Dedifferentiated amniotic fluid mesenchymal stem cell (primary cell): ENCODE results near the gene PARD3B.
A peak's percentile ranks its signal among the peaks of the same experiment; 100 is the strongest.
"Not testable (repeated sequence)": the region's sequence is repeated elsewhere in the genome, so short reads cannot be mapped to it uniquely, and the experiment has no call there.

Experiments
- DNase-seq: peaks from one replicate; pipeline ENCODE4 v3.0.0-alpha.2; 2016; ENCODE audit errors: extremely low spot score

Gene PARD3B

DNA sequence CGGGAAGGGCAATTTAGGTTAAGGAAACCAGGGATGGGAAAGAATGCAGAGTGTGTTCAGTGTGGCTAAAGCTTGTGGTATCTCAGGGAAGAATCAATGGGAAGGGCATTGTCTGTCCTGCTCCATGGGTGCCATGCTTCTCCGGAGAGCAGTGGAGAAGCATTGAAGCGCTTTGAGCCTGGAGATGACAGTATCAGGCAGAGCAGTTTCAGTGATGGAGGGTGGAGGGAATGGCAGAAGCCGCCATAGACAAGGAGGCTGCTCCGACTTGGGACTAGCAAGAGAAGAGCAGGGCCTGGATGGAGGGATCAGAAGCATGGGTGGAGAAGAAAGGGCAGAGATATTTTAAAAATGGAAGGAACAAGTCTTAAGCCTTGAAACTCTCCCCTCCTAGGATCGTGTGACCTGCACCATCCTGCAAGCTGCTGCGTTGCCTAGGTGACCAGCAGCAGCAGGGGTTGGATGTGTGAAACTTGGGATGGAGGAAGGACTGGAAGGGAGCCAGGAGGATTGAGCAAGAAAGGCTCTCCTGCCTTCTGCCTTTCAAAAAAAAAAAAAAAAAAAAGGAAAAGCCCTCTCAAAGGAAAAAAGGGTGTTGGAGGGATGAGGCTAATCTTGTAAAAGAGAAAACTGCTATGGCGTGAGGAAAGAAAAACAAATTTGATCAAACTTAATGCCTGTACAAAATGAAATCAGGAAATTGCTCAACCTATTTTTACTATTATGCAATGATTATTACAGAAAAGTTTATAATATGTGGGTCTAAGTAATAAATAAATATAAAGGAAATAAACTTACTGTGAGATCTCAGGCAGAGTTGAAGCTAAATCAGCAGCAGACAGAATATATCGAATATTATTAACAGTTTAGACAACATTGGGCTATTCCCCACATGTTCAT is 643.2 kb downstream of the PARD3B start:
- no peak for DNase-seq

DNA sequence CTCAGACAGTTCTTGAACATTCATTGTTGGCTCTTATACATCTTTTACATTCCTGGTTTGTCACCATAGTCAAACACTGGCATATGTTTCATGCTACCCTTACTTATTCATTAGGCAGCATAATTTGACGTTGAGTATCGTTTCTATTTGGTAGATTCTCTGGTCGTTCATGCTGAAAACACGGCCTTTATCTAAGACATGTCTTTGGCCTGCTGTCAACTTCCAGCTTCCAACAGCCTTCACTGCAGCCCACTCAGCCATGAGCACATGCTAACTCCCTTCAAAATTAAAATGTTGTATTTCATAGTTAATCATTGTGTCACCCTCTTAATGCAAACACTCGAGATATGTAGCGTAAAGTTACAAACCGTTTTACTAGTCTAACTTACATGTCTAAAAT is 644.0 kb downstream of the PARD3B start:
- DNase-seq = no peak

DNA sequence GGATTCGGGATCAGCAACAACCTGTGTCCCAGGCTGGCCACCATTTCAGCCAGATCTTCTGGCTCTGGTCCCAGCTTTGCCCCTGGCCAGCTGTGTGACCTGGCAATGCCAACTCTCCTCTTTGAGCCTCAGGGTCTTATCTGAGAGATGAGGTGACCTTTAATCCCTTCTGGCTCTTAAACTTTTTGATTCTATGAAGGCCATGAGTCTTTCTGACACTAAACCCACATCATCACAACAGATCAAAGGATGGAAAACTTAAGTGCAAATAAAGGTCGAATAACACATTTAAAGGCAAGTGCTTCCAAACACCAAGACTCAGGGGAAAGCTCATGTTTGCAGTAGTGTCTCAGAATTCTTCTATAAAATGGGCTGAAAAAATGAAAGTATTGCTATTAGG is 645.3 kb downstream of the PARD3B start:
- no peak for DNase-seq

DNA sequence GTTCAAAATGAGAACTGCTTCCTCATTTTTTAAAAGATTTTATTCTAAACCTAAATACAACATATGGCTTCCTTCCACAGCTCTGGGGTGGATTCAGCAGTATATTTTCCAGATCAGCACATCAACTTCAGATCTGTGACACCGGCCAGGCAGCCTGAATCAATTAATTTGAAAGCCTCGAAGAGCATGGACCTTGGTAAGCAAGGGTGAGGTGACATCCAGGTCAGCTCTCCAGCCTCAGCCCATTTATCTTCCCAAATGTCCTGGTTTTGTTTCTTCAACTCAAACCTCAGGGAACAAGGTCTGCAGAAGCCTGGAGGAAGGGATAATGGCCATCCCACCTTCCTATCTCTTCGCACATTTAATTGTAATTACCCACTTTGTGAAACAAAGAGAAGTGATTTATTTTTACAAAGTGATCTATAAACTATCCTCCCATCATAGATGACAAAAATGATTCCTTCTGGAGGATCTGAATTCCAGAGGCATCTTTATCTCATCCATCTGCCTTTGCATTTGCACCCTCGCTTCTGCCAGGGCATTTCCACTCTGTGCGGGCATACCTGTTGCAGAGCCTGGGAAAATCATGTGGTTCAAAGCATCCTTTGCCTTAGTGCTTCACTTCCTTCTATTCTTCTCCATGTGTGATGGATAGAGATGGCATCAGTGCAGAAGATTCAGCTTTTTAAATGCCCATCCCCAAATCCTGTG is 648.0 kb downstream of the PARD3B start:
- DNase-seq = no peak

DNA sequence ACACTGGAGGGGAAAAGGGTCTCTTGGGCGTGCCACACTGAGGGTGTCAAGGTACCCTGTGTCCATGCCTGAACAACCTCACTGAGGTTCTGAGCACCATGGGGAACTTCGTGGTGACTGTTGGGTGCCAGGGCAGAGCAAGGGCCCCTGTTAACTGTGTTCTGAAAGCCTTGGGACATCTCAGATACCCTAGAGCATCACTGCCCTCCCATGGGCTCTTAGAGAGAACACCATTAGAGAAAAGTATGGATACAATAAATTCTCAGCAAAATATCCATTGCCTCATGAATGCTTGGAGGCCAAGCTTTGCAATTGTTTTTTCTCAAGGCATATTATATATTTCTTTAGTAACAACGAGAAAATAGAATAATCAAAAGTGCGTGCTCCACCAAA is 648.6 kb downstream of the PARD3B start:
- DNase-seq = no peak

DNA sequence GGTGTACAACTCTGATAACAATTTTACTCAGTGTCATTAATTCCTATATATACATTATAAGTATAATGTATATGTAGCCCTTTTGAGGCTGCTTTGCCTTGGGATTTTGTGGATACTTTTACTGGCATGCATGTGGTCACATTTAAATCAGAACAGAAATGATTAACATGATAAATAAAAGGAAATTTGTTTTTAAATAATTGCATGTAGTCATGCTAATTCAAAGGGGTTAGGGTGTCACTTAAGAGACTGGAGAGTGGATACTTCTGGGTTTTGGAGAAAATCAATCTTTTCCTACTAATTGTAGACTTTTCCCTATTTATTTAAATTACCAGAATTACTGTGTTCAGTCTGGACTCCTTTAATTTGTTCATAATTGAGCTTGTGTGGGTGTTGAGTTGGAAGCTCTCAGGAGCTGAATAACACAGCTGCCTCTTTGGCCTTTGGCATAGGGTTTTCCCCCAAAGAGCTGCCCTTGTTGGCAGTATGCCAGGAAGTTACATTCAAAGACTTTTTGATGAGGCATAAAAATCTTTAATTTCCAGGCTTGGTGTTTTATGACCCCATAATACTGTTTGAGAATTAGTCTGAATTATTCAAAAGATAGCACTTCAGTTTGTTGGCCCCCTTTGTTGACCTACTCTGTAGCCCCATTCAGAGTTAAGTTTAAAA is 652.3 kb downstream of the PARD3B start:
- no peak for DNase-seq

DNA sequence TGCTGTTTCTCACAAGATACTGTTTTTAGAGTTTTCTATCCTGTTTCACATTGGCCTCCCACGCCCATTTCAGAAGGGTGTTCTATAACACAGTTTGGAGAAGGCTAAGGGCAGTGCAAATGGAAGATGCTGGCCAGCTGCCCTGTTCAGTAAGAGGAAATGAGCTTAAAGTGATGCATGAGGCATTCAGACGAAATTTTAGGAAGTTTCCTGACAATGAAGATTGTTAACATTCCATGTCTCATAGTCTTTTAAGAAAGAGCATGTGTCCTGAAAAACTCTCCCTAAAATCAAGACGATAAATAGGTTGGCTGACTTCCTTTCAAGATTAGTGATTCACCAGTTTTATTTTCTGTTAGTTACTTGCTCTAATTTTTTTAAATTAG is 652.9 kb downstream of the PARD3B start:
- peak; percentile 76 for DNase-seq

DNA sequence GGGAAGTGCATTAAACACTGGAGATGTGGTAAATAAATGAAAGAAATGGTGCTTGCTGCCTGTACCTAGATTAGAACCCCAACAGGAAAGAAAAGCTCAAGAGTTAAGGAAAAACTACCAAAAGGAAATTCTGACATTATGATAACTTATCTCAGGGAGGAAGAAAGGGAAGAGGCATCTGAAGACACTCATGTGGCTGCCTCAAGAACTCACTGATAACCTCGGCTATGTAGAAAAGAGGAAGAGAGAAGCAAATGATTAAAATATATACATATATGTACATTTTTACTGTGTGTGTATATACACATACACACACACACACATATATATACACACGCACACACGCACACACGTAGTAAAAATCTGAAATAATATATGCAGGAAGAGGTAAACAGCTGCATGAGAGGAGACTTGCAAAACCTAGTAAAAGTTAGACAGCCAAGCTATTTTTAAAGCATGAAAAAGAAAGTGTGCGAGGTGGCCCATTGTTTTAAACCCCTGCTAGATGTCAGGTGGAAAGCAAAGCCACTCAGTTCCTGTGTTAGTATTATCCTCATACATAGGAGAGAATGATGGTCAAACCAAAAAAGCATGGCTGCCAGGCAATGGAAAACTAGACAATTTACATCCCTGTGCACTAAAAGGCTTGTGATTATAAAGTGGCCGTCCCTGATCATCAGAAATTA is 654.0 kb downstream of the PARD3B start:
- no peak for DNase-seq

DNA sequence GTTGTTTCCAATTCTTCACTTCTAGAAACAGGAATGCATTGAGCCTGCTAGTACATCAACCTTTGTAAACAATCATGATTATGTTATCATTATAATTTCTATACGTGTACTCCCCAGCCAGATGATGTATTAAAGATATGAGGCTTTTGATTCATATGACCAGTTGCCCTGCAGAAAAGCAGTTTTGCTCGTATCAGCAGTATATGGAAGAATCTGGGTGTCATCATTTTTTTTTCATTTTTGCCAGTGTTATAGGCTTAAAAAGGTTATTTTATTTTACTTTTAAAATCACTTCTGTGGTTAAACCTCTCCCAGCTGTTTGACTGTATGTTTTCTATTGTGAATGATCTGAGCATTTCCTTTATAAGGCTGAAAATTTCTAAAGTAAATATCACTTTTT is 665.2 kb downstream of the PARD3B start:
- no peak for DNase-seq

DNA sequence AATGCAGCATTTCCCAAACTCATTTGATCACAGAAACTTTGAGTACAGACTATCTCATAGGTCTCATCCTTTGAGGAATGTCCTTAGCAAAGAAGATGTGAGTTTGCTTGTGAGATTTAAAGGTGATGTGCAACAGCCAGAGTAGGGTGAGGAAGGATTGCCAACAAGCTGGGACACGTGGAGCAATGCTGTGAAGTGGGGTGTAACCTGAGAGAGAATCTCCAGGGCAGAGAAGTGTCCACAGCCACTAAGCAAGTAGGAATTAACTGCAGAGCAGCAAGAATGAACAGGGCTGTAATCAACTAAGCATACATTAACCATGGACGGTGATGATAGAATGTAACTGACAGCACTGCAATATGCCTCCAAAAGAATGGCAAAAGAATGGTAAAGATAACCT is 667.1 kb downstream of the PARD3B start:
- no peak for DNase-seq

DNA sequence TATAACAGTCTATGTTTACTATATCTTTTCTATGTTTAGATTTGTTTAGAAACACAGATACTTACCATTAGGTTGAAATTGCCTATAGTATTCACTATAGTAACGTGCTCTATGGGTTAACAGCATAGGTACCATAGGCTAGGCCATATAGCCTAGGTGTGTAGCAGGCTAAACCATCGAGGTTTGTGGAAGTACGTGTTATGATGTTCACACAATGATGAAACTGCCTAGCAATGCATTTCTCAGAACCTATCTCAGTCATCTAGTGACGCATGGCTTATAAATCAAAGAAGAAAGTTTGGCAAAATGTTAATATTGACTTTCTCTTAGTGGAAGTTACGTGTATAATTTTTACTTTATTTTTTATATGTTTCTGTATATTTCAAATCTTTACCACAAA is 670.8 kb downstream of the PARD3B start:
- no peak for DNase-seq

DNA sequence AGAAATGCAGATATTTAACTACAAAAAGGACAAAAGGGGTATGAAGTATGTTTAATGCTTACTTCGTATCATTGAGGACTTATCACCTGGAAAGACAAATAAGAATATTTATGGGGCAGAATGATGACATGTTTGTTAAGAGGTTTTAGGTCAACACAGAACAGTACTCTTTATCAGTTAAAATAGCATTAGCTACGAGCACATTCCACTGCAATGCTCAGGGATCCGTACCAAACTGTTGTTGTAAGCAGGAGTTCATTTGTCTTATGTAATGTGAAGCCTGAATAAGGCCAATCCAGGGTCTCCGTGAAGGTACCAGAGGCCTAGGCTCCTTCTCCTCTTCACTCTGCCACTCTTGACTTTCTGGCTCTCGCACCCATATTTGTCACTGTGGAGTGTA is 671.3 kb downstream of the PARD3B start:
- no peak for DNase-seq

DNA sequence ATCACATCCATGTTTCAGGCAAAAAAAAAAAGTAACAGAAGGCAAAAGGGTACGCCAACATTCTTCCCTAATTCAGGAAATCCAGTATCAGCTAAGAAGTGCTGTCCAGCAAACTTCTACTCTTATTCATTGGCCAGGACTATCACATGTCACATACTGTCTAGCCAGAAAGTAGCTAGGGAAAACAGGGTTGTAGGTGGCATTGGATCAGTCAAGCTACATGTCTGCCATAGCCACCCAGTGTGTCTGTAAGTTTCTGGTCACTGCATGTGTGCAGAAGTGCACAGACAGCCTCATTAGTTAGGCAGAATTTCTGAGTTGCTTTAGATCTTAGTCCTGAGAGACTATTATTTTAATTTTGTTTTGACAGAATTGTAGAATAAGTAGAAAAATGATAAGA is 671.7 kb downstream of the PARD3B start:
- DNase-seq = no peak

DNA sequence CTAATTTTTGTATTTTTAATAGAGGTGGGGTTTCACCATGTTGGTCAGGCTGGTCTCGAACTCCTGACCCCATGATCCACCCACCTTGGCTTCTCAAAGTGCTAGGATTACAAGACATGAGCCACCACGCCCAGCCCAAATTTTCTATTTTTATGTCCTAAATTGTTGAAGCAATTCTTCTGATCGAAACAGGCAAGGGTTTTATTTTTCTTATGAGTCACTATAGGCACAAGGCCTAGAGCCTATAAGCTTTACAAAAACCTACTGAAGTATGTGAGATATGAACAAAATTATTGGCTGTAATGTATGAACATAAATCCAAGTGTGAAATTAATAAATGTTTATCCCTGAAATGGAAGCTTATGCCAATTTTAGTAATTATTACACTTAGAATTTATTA is 672.8 kb downstream of the PARD3B start:
- DNase-seq = peak; percentile 53

DNA sequence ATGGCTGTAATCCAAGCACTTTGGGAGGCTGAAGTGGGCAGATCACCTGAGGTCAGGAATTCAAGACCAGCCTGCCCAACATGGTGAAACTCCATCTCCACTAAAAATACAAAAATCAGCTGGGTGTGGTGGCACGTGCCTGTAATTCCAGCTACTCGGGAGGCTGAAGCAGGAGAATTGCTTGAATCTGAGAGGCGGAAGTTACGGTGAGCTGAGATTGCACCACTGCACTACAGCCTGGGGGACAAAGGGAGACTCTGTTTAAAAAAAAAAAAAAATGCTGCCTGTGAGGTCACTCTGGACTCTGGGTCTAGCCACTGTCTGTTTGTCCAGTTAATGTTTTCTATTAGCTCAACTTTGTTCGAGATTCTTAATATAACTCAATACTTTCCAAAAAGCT is 673.5 kb downstream of the PARD3B start:
- DNase-seq = not testable (repeated sequence)

DNA sequence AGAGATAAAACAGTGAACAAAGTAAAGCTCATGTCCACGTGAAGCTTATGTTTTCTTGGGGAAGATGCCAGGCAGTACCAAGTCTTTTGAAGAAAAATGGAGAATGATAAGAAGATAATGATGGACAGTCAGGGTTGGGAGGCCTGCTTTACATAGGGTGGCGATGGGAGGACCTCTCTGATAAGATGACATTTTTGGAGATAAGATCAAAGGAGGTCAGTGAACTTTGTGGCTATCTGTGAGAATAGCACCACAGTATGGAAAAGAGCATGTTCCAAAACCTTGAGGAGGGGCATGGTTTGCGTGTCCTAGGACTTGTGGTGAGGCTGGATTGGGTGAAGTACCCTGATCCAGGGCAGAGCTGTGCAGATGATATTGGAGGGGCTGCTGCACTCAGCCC is 675.3 kb downstream of the PARD3B start:
- DNase-seq = no peak

DNA sequence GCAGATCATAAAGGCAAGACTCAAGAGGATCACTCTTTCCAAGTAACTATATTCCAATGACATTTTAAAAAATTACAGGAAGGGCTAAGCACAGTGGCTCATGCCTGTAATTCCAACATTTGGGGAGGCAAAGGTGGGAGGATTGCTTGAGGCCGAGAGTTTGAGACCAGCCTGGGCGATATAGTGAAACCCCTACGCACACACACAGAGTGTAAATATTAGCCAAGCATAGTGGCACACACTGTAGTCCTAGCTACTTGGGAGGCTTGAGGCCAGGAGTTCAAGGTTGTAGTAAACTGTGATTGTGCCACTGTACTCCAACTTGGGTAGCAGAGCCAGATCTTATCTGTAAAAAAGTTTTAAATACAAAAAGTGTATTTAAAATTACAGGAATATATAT is 686.8 kb downstream of the PARD3B start:
- no peak for DNase-seq

DNA sequence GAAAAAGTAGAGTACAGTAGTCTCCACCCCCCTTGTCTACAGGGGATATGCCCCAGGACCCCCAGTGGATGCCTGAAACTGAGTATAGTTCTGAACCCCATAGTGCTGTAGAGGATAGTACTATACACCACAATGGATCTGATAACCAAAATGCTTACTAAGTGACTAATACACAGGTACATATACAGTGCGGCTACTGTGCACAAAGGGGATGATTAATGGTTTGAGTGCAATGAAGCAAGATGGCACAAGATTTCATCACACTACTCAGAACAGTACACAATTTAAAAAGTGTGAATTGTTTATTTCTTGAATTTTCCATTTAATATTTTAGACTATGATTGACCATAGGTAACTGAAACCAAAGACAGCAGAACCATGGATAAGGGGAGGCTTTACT is 690.2 kb downstream of the PARD3B start:
- no peak for DNase-seq

DNA sequence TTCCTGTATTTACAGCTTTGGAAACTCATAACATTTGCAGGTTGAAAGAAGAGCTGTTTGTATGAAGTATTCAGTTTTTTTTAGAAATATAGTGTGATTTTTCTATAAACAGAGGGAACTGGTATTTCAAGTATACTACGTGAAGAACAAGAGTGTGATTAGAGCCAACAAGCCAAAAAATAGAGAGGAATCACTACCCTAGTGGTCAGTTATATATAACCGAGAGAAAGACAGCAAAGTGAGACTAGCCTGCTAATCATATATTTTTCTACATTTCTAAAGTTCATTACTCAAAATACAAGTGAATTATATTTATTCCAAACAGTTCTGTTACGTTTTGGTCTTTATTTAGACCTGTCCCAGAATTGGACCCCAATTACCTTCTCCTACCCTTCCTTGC is 692.2 kb downstream of the PARD3B start:
- DNase-seq = no peak

DNA sequence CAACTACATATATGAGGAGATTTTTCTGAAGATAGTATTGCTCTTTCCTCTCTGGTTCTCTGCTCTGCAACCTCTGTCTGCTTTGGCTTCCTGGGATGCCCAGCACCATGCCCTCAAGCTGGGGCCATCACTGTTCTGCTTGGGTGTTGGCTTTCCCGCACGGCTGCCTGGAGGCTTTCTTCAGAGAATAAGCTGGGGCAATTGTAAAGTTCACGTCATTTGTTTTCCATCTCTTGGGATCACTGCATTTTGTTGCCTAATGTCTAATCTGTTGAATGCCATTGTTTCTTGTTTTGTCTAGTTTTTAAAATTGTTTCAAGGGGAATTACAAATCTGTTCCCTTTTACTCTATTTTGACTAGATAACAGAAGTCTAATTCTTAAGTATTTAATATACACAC is 699.7 kb downstream of the PARD3B start:
- no peak for DNase-seq

DNA sequence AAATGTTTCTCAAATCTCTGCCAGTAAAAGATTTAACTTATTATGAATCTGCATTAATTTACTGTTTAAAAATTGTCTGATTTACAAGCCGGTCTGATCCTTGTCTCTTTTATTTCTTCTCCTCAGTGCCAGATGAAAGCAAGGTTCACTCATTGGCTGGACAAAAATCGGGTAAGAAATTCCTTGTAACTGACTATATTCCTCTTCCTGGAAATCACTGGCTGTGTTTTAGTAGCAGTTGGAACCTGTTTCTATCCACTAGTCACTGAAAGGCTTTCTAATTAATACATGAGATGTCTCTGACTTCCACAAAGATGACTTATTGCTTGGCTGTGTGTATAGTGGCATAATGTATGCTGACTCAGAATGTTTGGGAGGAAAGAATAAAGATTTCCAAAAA is 700.4 kb downstream of the PARD3B start:
- DNase-seq = peak; percentile 78

DNA sequence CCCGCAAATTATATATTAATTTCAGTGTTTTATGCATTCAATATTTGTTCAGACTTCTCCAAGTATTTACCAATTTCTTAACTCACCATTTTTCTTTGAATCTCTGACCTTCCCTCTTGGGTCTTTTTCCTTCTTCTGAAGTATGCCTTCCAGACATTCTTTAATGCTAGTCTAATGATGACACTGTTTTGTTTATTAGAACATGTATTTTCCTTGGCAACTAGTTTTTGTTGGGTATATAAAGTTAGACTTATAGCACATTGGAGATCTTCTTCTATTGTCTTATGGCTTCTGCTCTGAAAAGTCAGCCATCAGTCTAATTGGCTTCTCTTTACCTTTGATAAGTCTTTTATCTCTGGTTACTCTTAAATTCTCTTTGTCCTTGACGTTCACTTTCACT is 713.8 kb downstream of the PARD3B start:
- no peak for DNase-seq
